K562 (cell line): Measurements from ENCODE around the gene SLC4A2. TPM values are rescaled to one million over a fixed set of nuclear protein-coding genes. Genes with fewer than 3 reads are reported as not detected.

ENCODE experiments used
- BRD4 ChIP-seq: fragments of 200-600 bp; sonication (generic); IDR thresholded peaks from 2 replicates; pipeline ENCODE4 v1.6.1; 2017; ENCODE audit warnings: inconsistent platforms
- EP400 ChIP-seq: fragments of 450-650 bp; IDR thresholded peaks from 2 replicates; pipeline ENCODE4 v1.6.1; 2017; ENCODE audit warnings: antibody characterized with exemption, mild to moderate bottlenecking, moderate library complexity
- GATA2 ChIP-seq: sonication (generic); formaldehyde crosslinking; IDR thresholded peaks from 2 replicates; pipeline ENCODE4 v1.4.0; 2020; ENCODE audit warnings: mild to moderate bottlenecking, missing genetic modification reagents
- GTF2F1 ChIP-seq: IDR thresholded peaks from 2 replicates; pipeline ENCODE4 v1.6.1; 2011; ENCODE audit warnings: low read depth, low read length, improper control_type of control experiment
- HDAC1 ChIP-seq, 2 experiments: fragments of 450-650 bp; IDR thresholded peaks; 2 replicates each; pipeline ENCODE4 v1.6.1; 2016 to 2017; ENCODE audit warnings: inconsistent platforms in 1 of 2, mild to moderate bottlenecking in 1 of 2, moderate library complexity in 1 of 2
- HMG20A ChIP-seq: fragments of 450-650 bp; formaldehyde crosslinking; conservative IDR thresholded peaks from 2 replicates; pipeline ENCODE4 v1.4.0; 2020; ENCODE audit warnings: mild to moderate bottlenecking, mixed read lengths
- PHF21A ChIP-seq: fragments of 450-650 bp; IDR thresholded peaks from 2 replicates; pipeline ENCODE4 v1.6.1; 2017; ENCODE audit warnings: low read depth, borderline replicate concordance
- SMAD1 ChIP-seq: fragments of 150-350 bp; IDR thresholded peaks from 2 replicates; pipeline ENCODE4 v1.6.1; 2014; ENCODE audit warnings: low read length, low read depth; ENCODE audit not compliant: partially characterized antibody
- SRF ChIP-seq, 2 experiments: fragments of 250-450, 450-650 bp in 1 of 2; sonication (Bioruptor Pico) in 1 of 2; sonication (generic) in 1 of 2; formaldehyde crosslinking; IDR thresholded peaks; 2 replicates each; pipeline versions ENCODE4 v1.5.0 to v1.5.1; 2020 to 2022; ENCODE audit warnings: mild to moderate bottlenecking in 1 of 2, missing genetic modification reagents in 1 of 2
- SRSF1 ChIP-seq: fragments of 200-400 bp; formaldehyde crosslinking; IDR thresholded peaks from 2 replicates; pipeline ENCODE4 v1.6.1; 2017; ENCODE audit warnings: mild to moderate bottlenecking, low read depth, low read length, moderate library complexity
- STAG1 ChIP-seq: sonication (generic); formaldehyde crosslinking; IDR thresholded peaks from 2 replicates; pipeline ENCODE4 v1.5.0; 2020; ENCODE audit warnings: missing genetic modification reagents, borderline replicate concordance
- TCF7L2 ChIP-seq: fragments of 150-350 bp; IDR thresholded peaks from 2 replicates; pipeline ENCODE4 v1.6.1; 2016; ENCODE audit warnings: low read depth, mild to moderate bottlenecking, low read length, moderate library complexity
- TEAD4 ChIP-seq, 2 experiments: sonication (generic) in 1 of 2; formaldehyde crosslinking in 1 of 2; IDR thresholded peaks; 2 replicates each; pipeline versions ENCODE4 v1.6.1 to v1.8.0; 2012 to 2022; ENCODE audit warnings: borderline replicate concordance in 1 of 2, inconsistent platforms in 1 of 2, low read length in 1 of 2, mild to moderate bottlenecking in 1 of 2, missing genetic modification reagents in 1 of 2
- TSC22D4 ChIP-seq: fragments of 450-650 bp; IDR thresholded peaks from 2 replicates; pipeline ENCODE4 v1.6.1; 2016; ENCODE audit warnings: missing genetic modification characterization, missing biosample characterization, control low read depth
- ZBTB1 ChIP-seq: sonication (generic); formaldehyde crosslinking; IDR thresholded peaks from 2 replicates; pipeline ENCODE4 v1.8.1; 2023; ENCODE audit warnings: missing genetic modification reagents, low read depth, mild to moderate bottlenecking, borderline replicate concordance
- ZEB2 ChIP-seq: fragments of 450-650 bp; IDR thresholded peaks from 2 replicates; pipeline ENCODE4 v1.6.1; 2016
- ZNF354B ChIP-seq: fragments of 250-450 bp; sonication (Bioruptor Pico); IDR thresholded peaks from 2 replicates; pipeline ENCODE4 v1.4.0; 2020
- ZNF436 ChIP-seq: fragments of 250-450, 450-650 bp; sonication (Bioruptor Pico); formaldehyde crosslinking; IDR thresholded peaks from 2 replicates; pipeline ENCODE4 v1.7.0; 2020; ENCODE audit warnings: mild to moderate bottlenecking
- ZNF707 ChIP-seq: fragments of 250-450 bp; sonication (Bioruptor Pico); conservative IDR thresholded peaks from 2 replicates; pipeline ENCODE4 v1.8.0; 2022; ENCODE audit warnings: inconsistent platforms, mild to moderate bottlenecking, moderate library complexity
- polyA plus RNA-seq, 8 experiments: library from polyadenylated mRNA; depleted of rRNA in 4 of 8; stranded (reverse) in 5 of 8; unstranded in 3 of 8; fragments of >200 nt; fragmentation: Nextera tagmentation in 2 of 8; fragmentation: Illumina TruSeq in 1 of 8; extraction: Ambion mirVana in 2 of 8; extraction: Trizol in 1 of 8; gene quantifications; 2 replicates each; pipeline versions ENCODE4 v1.2.1 to v1.2.3, GENCODE V29; 2011 to 2014; ENCODE audit warnings: inconsistent platforms in 1 of 8, missing spikeins in 1 of 8
- total RNA-seq, 7 experiments: library from RNA; depleted of rRNA in 6 of 7; stranded (reverse); fragments of >200 nt in 6 of 7; fragmentation: Illumina TruSeq in 2 of 7; extraction: Trizol in 2 of 7; gene quantifications; 2 replicates each; pipeline versions ENCODE4 v1.2.1 to v1.2.3, GENCODE V29; 2011 to 2021; ENCODE audit warnings: low replicate concordance in 1 of 7
- TF ChIP-seq, protein P1 (sequence below), 2 experiments: fragments of 200-800 bp in 1 of 2; sonication (Bioruptor generic) in 1 of 2; sonication (generic) in 1 of 2; formaldehyde crosslinking in 1 of 2; IDR thresholded peaks in 1 of 2; conservative IDR thresholded peaks in 1 of 2; 2 replicates each; pipeline versions ENCODE4 v1.5.0 to v1.6.1; 2016 to 2020; ENCODE audit warnings: missing compliant biosample characterization in 1 of 2, missing genetic modification characterization in 1 of 2, missing genetic modification reagents in 1 of 2
- TF ChIP-seq, protein P2 (sequence below): IDR thresholded peaks from 2 replicates; pipeline ENCODE4 v1.6.1; 2012; ENCODE audit warnings: low read depth, low read length, improper control_type of control experiment, borderline replicate concordance
- TF ChIP-seq, protein P3 (sequence below): sonication (generic); formaldehyde crosslinking; IDR thresholded peaks from 2 replicates; pipeline ENCODE4 v1.8.0; 2022; ENCODE audit warnings: missing genetic modification reagents, mild to moderate bottlenecking, borderline replicate concordance
- TF ChIP-seq, protein P4 (sequence below): sonication (generic); formaldehyde crosslinking; IDR thresholded peaks from 2 replicates; pipeline ENCODE4 v1.8.0; 2022; ENCODE audit warnings: mild to moderate bottlenecking, missing genetic modification reagents

The SLC4A2 gene
- total and polyA plus RNA-seq, 9 of the 15 experiments (the other 6 are each of a cell fraction or from before 2014, with no cell fraction given): 11.4 to 375 (median 130) TPM

DNA sequence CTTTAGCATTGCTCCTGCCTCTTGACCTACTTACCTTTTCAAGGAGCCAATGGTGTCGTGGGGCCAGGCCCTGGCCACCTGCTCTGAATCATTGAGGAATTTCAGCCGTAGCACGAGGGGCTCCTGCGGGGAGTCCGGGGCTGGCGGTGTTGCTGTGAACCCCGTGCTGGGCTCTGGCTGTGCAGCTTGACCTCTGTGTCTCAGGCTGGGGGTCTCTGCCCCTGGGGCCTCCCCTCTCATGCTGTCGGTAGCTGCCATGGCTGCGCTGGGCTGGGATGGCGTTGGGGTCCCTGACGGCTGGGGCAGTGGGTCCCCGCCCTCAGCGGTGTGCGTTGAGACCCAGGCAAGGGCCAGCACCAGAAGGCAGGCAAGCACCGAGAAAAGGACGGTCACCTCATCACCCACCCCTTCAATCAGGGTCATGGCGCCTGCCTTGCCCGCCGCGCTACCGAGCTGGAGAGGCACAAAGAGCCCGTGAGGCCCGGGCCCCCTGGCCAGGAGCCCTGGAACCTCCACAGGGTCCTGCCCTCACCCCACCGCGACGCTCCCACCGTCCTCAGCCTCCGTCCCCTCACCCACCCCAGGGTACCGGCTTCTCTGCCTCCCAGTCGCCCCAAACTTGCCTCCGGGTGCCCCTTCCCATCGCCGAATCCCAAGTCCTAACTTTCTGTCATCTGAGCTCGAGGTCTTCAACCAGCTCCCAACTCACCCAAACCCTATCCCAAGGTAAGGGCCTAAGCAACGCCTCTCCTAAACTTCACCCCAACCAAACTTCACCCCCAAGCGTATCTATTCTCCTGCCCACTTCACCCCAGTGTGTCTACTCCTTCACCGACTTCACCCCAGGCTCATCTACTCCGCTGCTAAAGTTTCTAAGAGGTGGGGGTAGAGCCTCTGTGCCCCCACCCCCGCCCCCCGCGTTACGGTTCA lies 23.0 kb downstream of the SLC4A2 start (continued):
- TF ChIP-seq HMG20A (no peak), SMAD1 (no peak), GATA2 (no peak), SRSF1 (no peak), ZEB2 (no peak), TEAD4 (IDR thresholded peaks at IDR 0.05; ENCODE audit: low read length) (peak; percentile 19), TEAD4 (CRISPR knock-in tag; IDR thresholded peaks at IDR 0.05; ENCODE audit: borderline replicate concordance) (no peak), ZNF707 (CRISPR knock-in tag) (no peak), BRD4 (0 out of 2 replicates have a peak, but pooled peaks have one; percentile 20), EP400 (no peak), STAG1 (CRISPR knock-in tag) (no peak), TCF7L2 (no peak), PHF21A (peak; percentile 43; the same call in 1 of the 2 replicates), ZNF436 (CRISPR knock-in tag) (no peak), HDAC1 (IDR thresholded peaks at IDR 0.05) (peak in 1 of 2 experiments; percentile 83; a peak in 2 of 4 replicates), SRF (CRISPR knock-in tag; IDR thresholded peaks at IDR 0.05) (no peak), TSC22D4 (tag) (no peak), ZNF354B (no peak), GTF2F1 (no peak), ZBTB1 (CRISPR knock-in tag) (no peak)
- TF ChIP-seq, protein P1, sequence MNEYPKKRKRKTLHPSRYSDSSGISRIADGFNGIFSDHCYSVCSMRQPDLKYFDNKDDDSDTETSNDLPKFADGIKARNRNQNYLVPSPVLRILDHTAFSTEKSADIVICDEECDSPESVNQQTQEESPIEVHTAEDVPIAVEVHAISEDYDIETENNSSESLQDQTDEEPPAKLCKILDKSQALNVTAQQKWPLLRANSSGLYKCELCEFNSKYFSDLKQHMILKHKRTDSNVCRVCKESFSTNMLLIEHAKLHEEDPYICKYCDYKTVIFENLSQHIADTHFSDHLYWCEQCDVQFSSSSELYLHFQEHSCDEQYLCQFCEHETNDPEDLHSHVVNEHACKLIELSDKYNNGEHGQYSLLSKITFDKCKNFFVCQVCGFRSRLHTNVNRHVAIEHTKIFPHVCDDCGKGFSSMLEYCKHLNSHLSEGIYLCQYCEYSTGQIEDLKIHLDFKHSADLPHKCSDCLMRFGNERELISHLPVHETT (CRISPR knock-in tag; conservative IDR thresholded peaks at IDR 0.05 in 1 of 2, IDR thresholded peaks at IDR 0.05 in 1 of 2): no peak; a peak in 2 of 4 replicates
- TF ChIP-seq, protein P2, sequence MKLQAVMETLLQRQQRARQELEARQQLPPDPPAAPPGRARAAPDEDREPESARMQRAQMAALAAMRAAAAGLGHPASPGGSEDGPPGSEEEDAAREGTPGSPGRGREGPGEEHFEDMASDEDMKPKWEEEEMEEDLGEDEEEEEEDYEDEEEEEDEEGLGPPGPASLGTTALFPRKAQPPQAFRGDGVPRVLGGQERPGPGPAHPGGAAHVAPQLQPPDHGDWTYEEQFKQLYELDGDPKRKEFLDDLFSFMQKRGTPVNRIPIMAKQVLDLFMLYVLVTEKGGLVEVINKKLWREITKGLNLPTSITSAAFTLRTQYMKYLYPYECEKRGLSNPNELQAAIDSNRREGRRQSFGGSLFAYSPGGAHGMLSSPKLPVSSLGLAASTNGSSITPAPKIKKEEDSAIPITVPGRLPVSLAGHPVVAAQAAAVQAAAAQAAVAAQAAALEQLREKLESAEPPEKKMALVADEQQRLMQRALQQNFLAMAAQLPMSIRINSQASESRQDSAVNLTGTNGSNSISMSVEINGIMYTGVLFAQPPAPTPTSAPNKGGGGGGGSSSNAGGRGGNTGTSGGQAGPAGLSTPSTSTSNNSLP: no peak
- TF ChIP-seq, protein P3, sequence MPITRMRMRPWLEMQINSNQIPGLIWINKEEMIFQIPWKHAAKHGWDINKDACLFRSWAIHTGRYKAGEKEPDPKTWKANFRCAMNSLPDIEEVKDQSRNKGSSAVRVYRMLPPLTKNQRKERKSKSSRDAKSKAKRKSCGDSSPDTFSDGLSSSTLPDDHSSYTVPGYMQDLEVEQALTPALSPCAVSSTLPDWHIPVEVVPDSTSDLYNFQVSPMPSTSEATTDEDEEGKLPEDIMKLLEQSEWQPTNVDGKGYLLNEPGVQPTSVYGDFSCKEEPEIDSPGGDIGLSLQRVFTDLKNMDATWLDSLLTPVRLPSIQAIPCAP (CRISPR knock-in tag): no peak
- TF ChIP-seq, protein P4, sequence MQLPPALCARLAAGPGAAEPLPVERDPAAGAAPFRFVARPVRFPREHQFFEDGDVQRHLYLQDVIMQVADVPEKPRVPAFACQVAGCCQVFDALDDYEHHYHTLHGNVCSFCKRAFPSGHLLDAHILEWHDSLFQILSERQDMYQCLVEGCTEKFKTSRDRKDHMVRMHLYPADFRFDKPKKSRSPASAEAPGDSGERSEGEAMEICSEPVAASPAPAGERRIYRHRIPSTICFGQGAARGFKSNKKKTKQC: no peak; the same call in 1 of the 2 replicates
